Activated T-helper 2 cell treated with anti-CD3 and anti-CD28 coated beads, Interferon-gamma antibody, Interleukin-2, Interleukin-4, amounts not matched to agents 10 μg/mL and 5 μg/mL and 100 μg/mL, durations not matched to agents 14 hours and 24 hours and 36 hours (primary cell): ENCODE data around the gene KIF5A. TPM values are rescaled to one million over a fixed set of nuclear protein-coding genes. Genes with fewer than 3 reads are reported as not detected.
A peak's percentile ranks its signal among the peaks of the same experiment; 100 is the strongest.

Experiments used
- DNase-seq: peaks from one replicate; pipeline ENCODE4 v3.0.0; 2021; ENCODE audit warnings: low spot score
- H3K27ac Mint-ChIP-seq: one replicate; pipeline ENCODE4 v1.8.0; 2021; ENCODE audit warnings: mixed read lengths
- H3K27me3 Mint-ChIP-seq: one replicate; pipeline ENCODE4 v1.8.0; 2021; ENCODE audit warnings: low read depth, mixed read lengths
- H3K36me3 Mint-ChIP-seq: one replicate; pipeline ENCODE4 v1.8.0; 2021; ENCODE audit warnings: low read depth, mixed read lengths
- H3K4me1 Mint-ChIP-seq: one replicate; pipeline ENCODE4 v1.8.0; 2021; ENCODE audit warnings: low read depth, mixed read lengths
- H3K4me3 Mint-ChIP-seq: one replicate; pipeline ENCODE4 v1.8.0; 2021; ENCODE audit warnings: low read depth, mild to moderate bottlenecking, moderate library complexity, mixed read lengths
- H3K9me3 Mint-ChIP-seq: one replicate; pipeline ENCODE4 v1.8.0; 2021; ENCODE audit warnings: mixed read lengths
- intact Hi-C: fragments of 100-400 bp; cut with micrococcal nuclease; formaldehyde crosslinking; loops from one replicate; pipeline ENCODE4 v1.15.1; 2023
- total RNA-seq: library from RNA; stranded (reverse); gene quantifications from 2 replicates; pipeline ENCODE4 v1.2.3, GENCODE V29; 2022

The KIF5A gene
- total RNA-seq, 1 donor from 2014 or later: 3.4 TPM

GRCh38 chr12:57621497-57622292 is 71.9 kb downstream of the KIF5A start:
- Mint-ChIP-seq H3K4me3 (peak overlapping the region; percentile 74), H3K9me3 (no peaks in the 10 kb centered on the region), H3K27ac (no peak overlapping the region), H3K4me1 (peaks cover 15% of the 10 kb centered on the region), H3K27me3 (peaks cover 89% of the 10 kb centered on the region), H3K36me3 (no peaks in the 10 kb centered on the region)
- intact Hi-C loops: loop anchor here (1.0 to 5.0 kb wide), 3 partner anchors 38 to 379 kb away; partner anchors contain the start of gene GLI1
- peak; percentile 37 for DNase-seq

DNA sequence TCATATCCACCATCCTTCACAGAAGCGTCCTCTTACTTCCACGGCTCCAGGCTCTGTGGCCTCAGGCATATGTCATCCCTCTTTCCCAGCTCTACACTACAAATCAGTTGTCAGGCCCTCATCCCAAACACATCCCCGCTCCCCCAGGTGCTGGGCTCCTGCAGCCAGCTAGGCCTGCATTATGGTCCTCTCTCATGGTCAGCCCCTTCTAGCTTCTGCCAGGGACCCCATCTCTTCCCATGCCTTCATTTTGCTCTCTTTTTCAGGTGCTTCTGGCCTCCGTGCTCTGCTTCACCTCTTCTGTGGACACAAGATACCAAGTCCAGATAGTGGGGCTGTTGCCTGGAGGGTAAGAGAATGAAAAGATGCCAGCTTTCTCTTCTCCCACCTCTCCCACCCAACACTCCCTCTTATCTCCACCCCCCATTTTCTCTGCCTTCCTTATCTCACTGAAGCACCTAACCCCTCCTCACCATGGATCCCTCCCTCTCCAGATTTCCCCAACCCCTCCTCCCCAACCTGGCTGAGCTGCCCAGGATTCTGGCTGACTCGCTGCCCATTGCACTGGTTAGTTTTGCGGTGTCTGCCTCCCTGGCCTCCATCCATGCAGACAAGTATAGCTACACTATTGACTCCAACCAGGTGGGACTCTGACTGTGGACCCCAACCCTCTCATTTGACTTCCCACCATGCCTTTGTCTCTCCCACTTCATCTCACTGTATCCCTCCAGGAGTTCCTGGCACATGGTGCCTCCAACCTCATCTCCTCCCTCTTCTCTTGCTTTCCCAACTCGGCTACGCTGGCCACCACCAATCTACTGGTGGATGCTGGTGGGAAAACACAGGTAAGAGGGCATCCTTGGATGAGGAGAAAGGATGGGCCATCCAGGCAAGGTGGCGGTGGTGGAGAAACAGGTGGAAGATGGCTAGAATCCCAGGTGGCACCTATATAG is 72.7 kb downstream of the KIF5A start:
- Mint-ChIP-seq H3K4me1 (peaks cover 15% of the 10 kb centered on the region), H3K9me3 (no peaks in the 10 kb centered on the region)

GRCh38 chr12:57623385-57623784 is 73.5 kb downstream of the KIF5A start:
- H3K27me3 Mint-ChIP-seq: peaks cover 86% of the 10 kb centered on the region
- H3K36me3 Mint-ChIP-seq: no peaks in the 10 kb centered on the region
- no peaks in the 10 kb centered on the region for H3K9me3 Mint-ChIP-seq
- H3K4me3 Mint-ChIP-seq: no peak overlapping the region
- DNase-seq: no peak
- no peak overlapping the region for H3K27ac Mint-ChIP-seq
- H3K4me1 Mint-ChIP-seq: peaks cover 17% of the 10 kb centered on the region
- intact Hi-C loops: loop anchor here (5.0 kb wide), 1 partner anchor 381 kb away; no protein-coding TSS in a partner anchor

More for the DNA sequence above, 72.7 kb downstream of the KIF5A start:
- H3K27me3 Mint-ChIP-seq: peaks cover 87% of the 10 kb centered on the region
- H3K36me3 Mint-ChIP-seq: no peaks in the 10 kb centered on the region
- intact Hi-C loops: loop anchor here (5.0 kb wide), 1 partner anchor 380 kb away; no protein-coding TSS in a partner anchor
- DNase-seq: no peak
- H3K27ac Mint-ChIP-seq: no peak overlapping the region
- H3K4me3 Mint-ChIP-seq: peak overlapping the region; percentile 74

DNA sequence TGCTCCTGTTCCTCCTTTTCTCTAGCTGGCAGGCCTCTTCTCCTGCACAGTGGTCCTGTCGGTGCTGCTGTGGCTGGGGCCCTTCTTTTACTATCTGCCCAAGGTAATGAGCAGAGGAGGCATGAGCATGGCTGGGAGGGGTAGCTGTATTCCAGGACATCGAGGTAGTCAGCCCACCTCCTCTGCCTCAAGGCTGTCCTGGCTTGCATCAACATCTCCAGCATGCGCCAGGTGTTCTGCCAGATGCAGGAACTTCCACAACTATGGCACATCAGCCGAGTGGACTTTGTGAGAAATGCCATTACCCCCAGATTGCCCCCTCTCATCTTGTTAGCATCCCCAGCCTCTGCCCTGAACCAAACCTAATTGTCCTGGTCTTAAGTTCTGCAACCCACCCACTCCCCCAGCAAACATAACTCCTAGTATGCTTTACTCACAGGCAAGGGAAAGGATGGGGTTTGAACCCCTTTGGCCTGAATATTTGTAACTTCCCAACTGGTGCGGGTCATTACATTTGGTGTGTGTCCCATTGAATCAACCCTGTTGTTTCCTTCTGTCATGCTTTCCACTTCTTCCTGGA is 74.1 kb downstream of the KIF5A start:
- no peak overlapping the region for H3K4me3 Mint-ChIP-seq
- H3K36me3 Mint-ChIP-seq: no peaks in the 10 kb centered on the region
- peaks cover 89% of the 10 kb centered on the region for H3K27me3 Mint-ChIP-seq
- no peak overlapping the region for H3K27ac Mint-ChIP-seq
- DNase-seq: no peak
- intact Hi-C loops: loop anchor here (5.0 kb wide), 1 partner anchor 382 kb away; no protein-coding TSS in a partner anchor
- peaks cover 17% of the 10 kb centered on the region for H3K4me1 Mint-ChIP-seq
- no peaks in the 10 kb centered on the region for H3K9me3 Mint-ChIP-seq

GRCh38 chr12:57624441-57625220 is 74.8 kb downstream of the KIF5A start:
- Mint-ChIP-seq H3K9me3 (no peaks in the 10 kb centered on the region), H3K36me3 (peaks cover 3% of the 10 kb centered on the region), H3K27ac (no peak overlapping the region), H3K27me3 (peaks cover 90% of the 10 kb centered on the region), H3K4me3 (no peak overlapping the region), H3K4me1 (peaks cover 14% of the 10 kb centered on the region)
- no peak for DNase-seq
- intact Hi-C loops: loop anchor here (5.0 kb wide), 1 partner anchor 382 kb away; no protein-coding TSS in a partner anchor

DNA sequence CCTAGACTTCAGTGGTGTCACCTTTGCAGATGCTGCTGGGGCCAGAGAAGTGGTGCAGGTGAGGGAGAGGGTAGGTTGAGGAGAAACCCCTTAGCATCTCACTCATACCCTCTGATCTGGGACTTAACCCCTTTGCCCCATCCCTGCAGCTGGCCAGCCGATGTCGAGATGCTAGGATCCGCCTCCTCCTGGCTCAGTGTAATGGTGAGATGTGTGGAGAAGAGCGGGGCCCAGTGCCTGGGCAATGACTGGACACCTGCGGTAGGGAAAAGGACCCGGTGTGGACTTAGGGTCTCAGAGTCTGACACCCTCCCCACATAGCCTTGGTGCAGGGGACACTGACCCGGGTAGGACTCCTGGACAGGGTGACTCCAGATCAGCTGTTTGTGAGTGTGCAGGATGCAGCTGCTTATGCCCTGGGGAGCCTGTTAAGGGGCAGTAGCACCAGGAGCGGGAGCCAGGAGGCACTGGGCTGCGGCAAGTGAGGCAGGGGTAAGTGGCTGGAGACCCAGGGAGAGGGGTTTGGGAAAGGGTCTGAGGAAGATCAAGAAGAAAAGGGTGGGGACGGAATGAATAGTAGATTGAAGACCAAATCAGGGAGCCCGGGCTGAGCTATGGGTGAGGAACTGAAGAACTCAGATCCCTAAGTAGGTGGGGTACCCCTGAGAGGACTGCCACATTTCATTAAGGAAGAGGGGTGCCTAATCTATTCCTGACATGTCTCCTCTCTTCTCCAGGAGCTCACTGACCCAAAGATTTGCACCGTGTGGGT is 75.6 kb downstream of the KIF5A start:
- Mint-ChIP-seq H3K9me3 (no peaks in the 10 kb centered on the region), H3K27ac (no peak overlapping the region), H3K27me3 (peaks cover 88% of the 10 kb centered on the region), H3K4me1 (peaks cover 14% of the 10 kb centered on the region), H3K4me3 (no peak overlapping the region), H3K36me3 (peaks cover 3% of the 10 kb centered on the region)
- intact Hi-C loops: no loop called here
- DNase-seq: no peak

GRCh38 chr12:57626111-57626920 is 76.5 kb downstream of the KIF5A start:
- Mint-ChIP-seq H3K9me3 (no peaks in the 10 kb centered on the region), H3K27ac (no peak overlapping the region), H3K4me3 (no peak overlapping the region), H3K36me3 (peaks cover 3% of the 10 kb centered on the region), H3K27me3 (peaks cover 88% of the 10 kb centered on the region), H3K4me1 (peaks cover 8% of the 10 kb centered on the region)
- DNase-seq: no peak
- intact Hi-C loops: no loop called here

GRCh38 chr12:57626921-57627445 is 77.1 kb downstream of the KIF5A start:
- Mint-ChIP-seq H3K4me1 (peaks cover 6% of the 10 kb centered on the region), H3K9me3 (no peaks in the 10 kb centered on the region), H3K4me3 (no peak overlapping the region), H3K27ac (no peak overlapping the region), H3K36me3 (peaks cover 3% of the 10 kb centered on the region), H3K27me3 (peaks cover 88% of the 10 kb centered on the region)
- intact Hi-C loops: no loop called here
- no peak for DNase-seq

DNA sequence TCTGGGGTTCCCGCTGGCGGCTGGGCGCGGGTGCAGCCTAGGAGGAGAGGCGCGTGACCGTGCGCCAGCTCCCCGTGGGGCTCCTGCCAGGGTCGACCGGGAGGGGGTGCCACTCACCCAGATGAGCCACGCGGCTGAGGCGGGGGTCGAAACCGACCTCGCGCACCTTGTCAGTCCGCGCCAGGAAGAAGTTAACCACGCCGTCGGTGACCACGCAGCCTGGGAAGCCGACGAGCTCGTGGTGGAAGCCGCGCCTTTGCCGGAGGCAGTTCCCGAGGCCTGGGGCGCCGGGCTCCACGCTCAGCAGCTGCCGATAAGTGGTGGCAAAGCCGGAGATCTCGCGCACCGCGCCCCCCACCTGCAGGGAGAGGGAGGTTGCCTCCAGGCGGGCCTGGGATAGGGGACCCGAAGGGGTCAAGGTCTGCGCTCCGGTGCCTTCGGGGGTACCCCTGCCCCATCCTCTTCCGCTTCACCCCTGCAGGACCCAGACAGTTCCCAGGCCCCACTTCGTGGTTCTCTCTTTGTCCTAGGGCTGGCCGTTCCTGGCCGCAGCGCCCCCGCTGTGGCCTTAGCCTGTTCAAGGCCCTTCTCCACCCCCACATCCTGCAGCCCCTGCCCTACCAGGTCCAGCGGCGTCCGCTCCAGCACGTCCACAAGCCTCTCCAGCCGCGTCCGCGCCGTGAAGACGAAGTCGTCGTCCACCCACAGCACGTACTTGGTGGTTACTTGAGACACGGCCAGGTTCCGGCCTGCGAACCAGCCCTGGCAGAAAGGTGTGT is 77.8 kb downstream of the KIF5A start:
- intact Hi-C loops: no loop called here
- DNase-seq: no peak
- H3K27ac Mint-ChIP-seq: no peak overlapping the region
- H3K4me1 Mint-ChIP-seq: peaks cover 3% of the 10 kb centered on the region
- peaks cover 3% of the 10 kb centered on the region for H3K36me3 Mint-ChIP-seq
- no peak overlapping the region for H3K4me3 Mint-ChIP-seq
- peaks cover 84% of the 10 kb centered on the region for H3K27me3 Mint-ChIP-seq
- H3K9me3 Mint-ChIP-seq: no peaks in the 10 kb centered on the region
